SH-SY5Y (cell line): ENCODE measurements around the gene EXOC6B.

Experiments
- GATA2 ChIP-seq: IDR thresholded peaks from 2 replicates; pipeline ENCODE4 v1.6.1; 2011; ENCODE audit warnings: mild to moderate bottlenecking, low read depth, low read length
- GATA3 ChIP-seq: IDR thresholded peaks from 2 replicates; pipeline ENCODE4 v1.6.1; 2011; ENCODE audit warnings: low read depth, mild to moderate bottlenecking, low read length, moderate library complexity

- TF ChIP-seq GATA3 (no peak), GATA2 (no peak)
Measured at GRCh38 chr2:72803626-72804320, 22.1 kb downstream of the EXOC6B start.
